Measurements from ENCODE around the gene MARCHF6. TPM values are rescaled to one million over a fixed set of nuclear protein-coding genes. Genes with fewer than 3 reads are reported as not detected.

MARCHF6 gene
- total and polyA plus RNA-seq, 12 donors: 30.4 to 210 (median 185) TPM

DNA sequence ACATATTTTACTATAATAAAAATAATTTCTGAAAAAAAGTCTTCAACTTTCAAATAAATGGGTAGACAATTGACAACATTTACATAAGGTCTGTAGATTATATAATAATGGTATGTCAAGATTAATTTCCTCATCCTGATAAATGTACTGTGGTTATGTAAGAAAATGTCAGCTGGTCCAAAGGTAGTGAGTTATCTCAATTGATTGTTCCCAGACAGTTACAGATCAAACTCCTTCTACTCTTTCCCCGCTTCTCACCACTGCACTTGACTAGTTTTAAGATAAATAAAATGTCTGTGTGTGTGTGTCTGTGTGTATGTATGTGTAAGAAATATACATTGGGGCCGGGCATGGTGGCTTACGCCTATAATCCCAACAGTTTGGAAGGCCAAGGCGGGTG lies 16.4 kb upstream of the MARCHF6 start:
- Histone ChIP-seq H3K36me3 (no peaks in the 10 kb centered on the region), H3K27me3 (peaks cover 0 to 27% (median 13%) of the 10 kb centered on the region in 7 donors), H3K4me3 (no peak overlapping the region), H3K27ac (no peak overlapping the region), H3K9me3 (no peaks in the 10 kb centered on the region), H3K4me1 (peaks cover 0 to 33% (median 15%) of the 10 kb centered on the region in 9 donors)
- intact Hi-C loops (cut with DNase I): loop anchor here in 1 of 10 donors (10.0 kb wide), 1 partner anchor 52 kb away; no protein-coding TSS in a partner anchor
- WGBS, 2 donors: 97 to 100% methylated on average over 4 of the region's 4 CpGs
- ATAC-seq (no peak), DNase-seq (no peak)
- TF ChIP-seq, protein P1, sequence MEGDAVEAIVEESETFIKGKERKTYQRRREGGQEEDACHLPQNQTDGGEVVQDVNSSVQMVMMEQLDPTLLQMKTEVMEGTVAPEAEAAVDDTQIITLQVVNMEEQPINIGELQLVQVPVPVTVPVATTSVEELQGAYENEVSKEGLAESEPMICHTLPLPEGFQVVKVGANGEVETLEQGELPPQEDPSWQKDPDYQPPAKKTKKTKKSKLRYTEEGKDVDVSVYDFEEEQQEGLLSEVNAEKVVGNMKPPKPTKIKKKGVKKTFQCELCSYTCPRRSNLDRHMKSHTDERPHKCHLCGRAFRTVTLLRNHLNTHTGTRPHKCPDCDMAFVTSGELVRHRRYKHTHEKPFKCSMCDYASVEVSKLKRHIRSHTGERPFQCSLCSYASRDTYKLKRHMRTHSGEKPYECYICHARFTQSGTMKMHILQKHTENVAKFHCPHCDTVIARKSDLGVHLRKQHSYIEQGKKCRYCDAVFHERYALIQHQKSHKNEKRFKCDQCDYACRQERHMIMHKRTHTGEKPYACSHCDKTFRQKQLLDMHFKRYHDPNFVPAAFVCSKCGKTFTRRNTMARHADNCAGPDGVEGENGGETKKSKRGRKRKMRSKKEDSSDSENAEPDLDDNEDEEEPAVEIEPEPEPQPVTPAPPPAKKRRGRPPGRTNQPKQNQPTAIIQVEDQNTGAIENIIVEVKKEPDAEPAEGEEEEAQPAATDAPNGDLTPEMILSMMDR (IDR thresholded peaks at IDR 0.05): no peak

DNA sequence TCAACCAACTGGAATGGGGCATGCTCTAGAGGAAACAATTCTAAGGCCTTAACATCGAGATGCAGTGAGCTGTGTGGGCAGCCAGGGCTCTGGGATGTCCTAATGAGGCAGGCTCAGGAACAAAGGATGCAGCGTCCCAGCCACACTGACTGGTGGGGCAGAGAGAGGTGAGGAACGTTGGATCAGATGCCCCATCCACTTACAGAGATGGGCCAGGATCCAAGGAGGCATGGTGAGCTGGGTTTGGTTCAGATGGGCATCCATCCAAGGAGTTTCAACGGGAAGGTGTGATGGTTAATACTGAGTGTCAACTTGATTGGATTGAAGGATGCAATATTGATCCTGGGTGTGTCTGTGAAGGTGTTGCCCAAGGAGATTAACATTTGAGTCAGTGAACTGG lies 15.5 kb upstream of the MARCHF6 start:
- H3K27ac ChIP-seq: no peak overlapping the region
- peaks cover 0 to 24% (median 10%) of the 10 kb centered on the region in 9 donors for H3K4me1 ChIP-seq
- H3K9me3 ChIP-seq: peaks cover 0 to under 1% (median 0%) of the 10 kb centered on the region in 11 donors
- TF ChIP-seq, protein P1 (IDR thresholded peaks at IDR 0.05): no peak
- peaks cover 0 to 18% (median 10%) of the 10 kb centered on the region in 7 donors for H3K27me3 ChIP-seq
- intact Hi-C loops (cut with DNase I): loop anchor here in 1 of 10 donors (10.0 kb wide), 1 partner anchor 53 kb away; no protein-coding TSS in a partner anchor
- no peaks in the 10 kb centered on the region for H3K36me3 ChIP-seq
- no peak for DNase-seq
- 70 to 74% methylated on average over 4 of the region's 4 CpGs for WGBS, 2 donors
- no peak overlapping the region for H3K4me3 ChIP-seq
- no peak for ATAC-seq

GRCh38 chr5:10338686-10339057 lies 14.8 kb upstream of the MARCHF6 start:
- Histone ChIP-seq H3K27ac (no peak overlapping the region), H3K9me3 (peaks cover 0 to 7% (median 0%) of the 10 kb centered on the region in 11 donors), H3K36me3 (no peaks in the 10 kb centered on the region), H3K27me3 (peaks cover 0 to 11% (median 7%) of the 10 kb centered on the region in 7 donors), H3K4me3 (no peak overlapping the region), H3K4me1 (peaks cover 0 to 18% (median 5%) of the 10 kb centered on the region in 9 donors)
- WGBS, 2 donors: 82 to 86% methylated on average over 2 of the region's 2 CpGs
- DNase-seq (no peak), ATAC-seq (no peak)
- intact Hi-C loops (cut with DNase I): loop anchor here in 1 of 10 donors (10.0 kb wide), 1 partner anchor 54 kb away; no protein-coding TSS in a partner anchor
- TF ChIP-seq, protein P1 (IDR thresholded peaks at IDR 0.05): no peak

DNA sequence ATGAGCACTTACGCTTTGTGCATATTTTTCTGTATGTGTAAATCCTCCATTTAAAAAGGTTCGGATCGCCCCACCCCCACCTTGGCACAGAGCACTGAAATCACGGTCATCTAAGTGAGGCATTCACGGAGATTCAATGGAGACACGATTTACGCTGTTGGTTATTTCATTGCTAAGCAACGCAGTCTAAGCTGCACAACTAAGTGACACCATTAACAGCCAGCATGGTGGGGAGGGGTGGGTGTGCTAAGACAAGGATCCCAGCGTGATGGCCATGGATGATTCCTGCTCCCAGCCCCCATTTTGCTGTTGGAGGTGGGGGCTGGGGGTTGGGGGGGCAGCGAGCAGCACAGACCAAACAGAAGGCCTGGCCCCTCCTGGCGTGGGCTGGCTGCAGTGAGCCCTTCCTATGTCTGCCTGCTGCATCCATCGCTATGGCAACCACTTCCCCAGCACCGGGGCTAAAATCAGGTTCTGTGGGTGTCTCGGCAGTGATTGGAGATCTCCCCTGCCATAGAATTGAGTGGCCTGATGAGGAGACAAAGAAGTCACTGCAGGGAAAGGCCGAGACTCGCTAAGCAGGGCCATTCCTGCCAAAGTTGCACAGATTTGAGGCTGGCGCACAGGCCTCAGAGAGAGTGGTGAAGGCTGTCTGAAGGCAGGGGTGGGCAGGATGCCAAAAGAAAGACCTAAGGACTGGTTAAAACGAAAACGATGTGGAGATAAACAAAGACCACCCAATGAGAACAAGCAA lies 14.3 kb upstream of the MARCHF6 start:
- no peaks in the 10 kb centered on the region for H3K36me3 ChIP-seq
- peaks cover 0 to 11% (median 0%) of the 10 kb centered on the region in 11 donors for H3K9me3 ChIP-seq
- intact Hi-C loops (cut with DNase I): loop anchor here in 1 of 10 donors (10.0 kb wide), 1 partner anchor 54 kb away; no protein-coding TSS in a partner anchor
- ATAC-seq (peak in 1 of 8 donors; percentile 32), DNase-seq (no peak)
- H3K27ac ChIP-seq: no peak overlapping the region
- peaks cover 0 to 12% (median 0%) of the 10 kb centered on the region in 9 donors for H3K4me1 ChIP-seq
- WGBS, 2 donors: 67 to 68% methylated on average over 19 of the region's 19 CpGs
- peaks cover 0 to 6% (median under 1%) of the 10 kb centered on the region in 7 donors for H3K27me3 ChIP-seq
- no peak overlapping the region for H3K4me3 ChIP-seq
- TF ChIP-seq, protein P1 (IDR thresholded peaks at IDR 0.05): no peak

All from heart right ventricle (tissue), 16 donors.